Measurements from ENCODE around the gene CNNM3.

DNA sequence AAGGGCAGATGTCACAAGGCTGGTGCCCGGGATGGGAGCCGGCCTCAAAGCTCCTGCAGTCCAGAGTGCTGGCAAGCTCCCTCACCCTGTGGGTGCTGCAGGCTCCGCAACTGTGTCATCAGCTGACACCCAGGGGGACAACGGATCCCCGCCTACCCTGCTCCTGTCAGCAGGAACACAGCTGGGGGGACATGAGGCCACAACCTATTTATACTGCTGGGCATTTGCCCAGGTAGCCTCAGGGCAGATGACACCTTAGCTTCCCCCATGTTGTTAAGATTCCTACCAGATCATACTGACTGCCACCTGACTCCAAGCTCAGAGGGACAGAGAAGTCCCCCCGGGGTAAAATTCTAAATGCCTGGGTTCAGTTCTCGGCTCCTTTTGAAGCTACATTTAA lies 26.5 kb downstream of the CNNM3 start:
- TF ChIP-seq, protein P1, sequence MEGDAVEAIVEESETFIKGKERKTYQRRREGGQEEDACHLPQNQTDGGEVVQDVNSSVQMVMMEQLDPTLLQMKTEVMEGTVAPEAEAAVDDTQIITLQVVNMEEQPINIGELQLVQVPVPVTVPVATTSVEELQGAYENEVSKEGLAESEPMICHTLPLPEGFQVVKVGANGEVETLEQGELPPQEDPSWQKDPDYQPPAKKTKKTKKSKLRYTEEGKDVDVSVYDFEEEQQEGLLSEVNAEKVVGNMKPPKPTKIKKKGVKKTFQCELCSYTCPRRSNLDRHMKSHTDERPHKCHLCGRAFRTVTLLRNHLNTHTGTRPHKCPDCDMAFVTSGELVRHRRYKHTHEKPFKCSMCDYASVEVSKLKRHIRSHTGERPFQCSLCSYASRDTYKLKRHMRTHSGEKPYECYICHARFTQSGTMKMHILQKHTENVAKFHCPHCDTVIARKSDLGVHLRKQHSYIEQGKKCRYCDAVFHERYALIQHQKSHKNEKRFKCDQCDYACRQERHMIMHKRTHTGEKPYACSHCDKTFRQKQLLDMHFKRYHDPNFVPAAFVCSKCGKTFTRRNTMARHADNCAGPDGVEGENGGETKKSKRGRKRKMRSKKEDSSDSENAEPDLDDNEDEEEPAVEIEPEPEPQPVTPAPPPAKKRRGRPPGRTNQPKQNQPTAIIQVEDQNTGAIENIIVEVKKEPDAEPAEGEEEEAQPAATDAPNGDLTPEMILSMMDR (conservative IDR thresholded peaks at IDR 0.05), result no peak
- no peak for TF ChIP-seq ZFX (IDR thresholded peaks at IDR 0.05)

Measured in C4-2B (cell line).